NCI-H524 treated with DMSO at 0.1 percent for 48 hours (cell line): ENCODE results near the gene LDLRAP1.

Experiments
- DNase-seq: peaks from one replicate; lab custom pipeline; 2025; lab: John Stamatoyannopoulos, UW

LDLRAP1 gene

GRCh38 chr1:25562928-25563283 lies 19.5 kb downstream of the LDLRAP1 start:
- no peak for DNase-seq

GRCh38 chr1:25563330-25564215 lies 20.2 kb downstream of the LDLRAP1 start:
- no peak for DNase-seq

- no peak for DNase-seq
Observed at GRCh38 chr1:25564777-25565574, 21.6 kb downstream of the LDLRAP1 start.

GRCh38 chr1:25565626-25566025 lies 22.2 kb downstream of the LDLRAP1 start:
- no peak for DNase-seq

GRCh38 chr1:25566176-25566729 lies 22.8 kb downstream of the LDLRAP1 start:
- no peak for DNase-seq

GRCh38 chr1:25566730-25567341 lies 23.4 kb downstream of the LDLRAP1 start:
- DNase-seq, result no peak

GRCh38 chr1:25567710-25568089 lies 24.3 kb downstream of the LDLRAP1 start:
- no peak for DNase-seq

DNA sequence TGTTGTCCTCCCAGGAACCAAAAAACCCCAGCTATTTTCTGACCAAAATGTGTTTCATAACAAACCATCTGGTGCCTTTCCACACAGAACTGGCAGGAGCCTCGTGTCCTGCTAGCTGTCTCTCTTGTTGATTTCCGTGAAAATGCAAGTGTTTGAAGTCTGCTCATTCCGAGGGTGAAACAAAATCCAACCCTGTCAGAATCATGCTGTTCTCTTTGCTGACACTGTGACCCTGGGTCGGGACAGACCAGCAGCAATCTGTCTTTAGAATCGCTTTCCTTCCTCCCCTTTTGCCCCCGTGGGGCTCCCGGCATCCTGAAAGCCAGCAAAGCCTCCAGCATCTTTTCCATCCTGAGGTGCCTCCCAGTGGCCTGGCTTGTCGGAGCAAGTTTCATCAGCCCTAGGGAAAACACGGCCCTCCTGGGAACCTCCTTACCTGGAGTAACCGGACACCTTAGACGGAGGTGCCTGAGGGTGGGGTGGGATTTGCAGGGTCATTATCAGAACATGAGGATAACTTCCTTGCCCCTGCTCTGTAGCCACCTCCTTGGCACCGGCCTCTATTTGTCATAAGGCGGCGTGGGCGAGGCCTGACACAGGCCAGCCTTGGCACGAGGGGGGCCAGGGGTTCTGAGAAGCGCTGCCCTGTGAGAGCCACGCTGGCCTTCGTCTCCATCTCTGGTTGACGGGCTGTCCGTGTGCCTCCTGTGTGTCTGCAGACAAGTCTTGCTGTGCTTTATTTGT lies 24.9 kb downstream of the LDLRAP1 start:
- DNase-seq, result no peak

GRCh38 chr1:25568834-25569596 lies 25.6 kb downstream of the LDLRAP1 start:
- DNase-seq, result no peak

DNA sequence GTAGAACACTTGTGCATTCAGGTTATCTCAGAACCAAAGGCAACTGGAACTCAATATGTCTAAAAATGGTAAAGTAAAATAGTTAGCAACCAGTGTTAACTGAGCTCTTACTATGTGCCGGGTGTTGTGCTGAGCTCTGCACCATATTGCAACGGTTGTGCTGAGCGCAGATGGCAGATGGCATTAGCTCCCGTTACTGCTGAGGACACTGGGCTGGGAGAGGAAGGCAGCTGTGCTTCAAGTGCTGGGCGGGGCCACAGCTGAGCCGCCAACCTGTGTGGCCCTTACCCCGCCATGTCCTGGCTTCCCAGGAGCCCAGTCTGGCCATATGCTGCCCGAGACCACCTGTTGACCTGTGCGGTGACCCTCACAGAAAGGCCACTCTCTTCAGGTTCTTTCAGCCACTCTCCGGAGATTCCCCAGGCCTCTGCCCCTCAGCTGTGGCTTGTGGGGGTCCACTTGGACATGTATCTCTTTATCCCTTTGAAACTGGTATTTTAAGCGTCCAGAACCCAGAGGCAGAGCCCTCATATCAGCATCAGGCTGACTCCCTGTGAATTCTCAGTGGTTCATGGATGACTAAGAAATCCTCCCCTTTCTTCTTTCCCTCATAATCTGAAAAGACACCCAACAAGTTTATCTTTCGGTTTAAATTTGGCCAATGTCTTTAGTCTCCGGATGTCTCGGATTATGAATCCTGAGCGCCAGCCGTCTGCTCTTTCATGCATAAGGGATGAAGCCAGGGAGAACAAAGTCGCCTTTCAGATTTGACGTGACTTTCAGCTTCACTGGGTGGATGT lies 26.4 kb downstream of the LDLRAP1 start:
- DNase-seq, result peak; percentile 48

GRCh38 chr1:25570798-25571521 lies 27.6 kb downstream of the LDLRAP1 start:
- no peak for DNase-seq

DNA sequence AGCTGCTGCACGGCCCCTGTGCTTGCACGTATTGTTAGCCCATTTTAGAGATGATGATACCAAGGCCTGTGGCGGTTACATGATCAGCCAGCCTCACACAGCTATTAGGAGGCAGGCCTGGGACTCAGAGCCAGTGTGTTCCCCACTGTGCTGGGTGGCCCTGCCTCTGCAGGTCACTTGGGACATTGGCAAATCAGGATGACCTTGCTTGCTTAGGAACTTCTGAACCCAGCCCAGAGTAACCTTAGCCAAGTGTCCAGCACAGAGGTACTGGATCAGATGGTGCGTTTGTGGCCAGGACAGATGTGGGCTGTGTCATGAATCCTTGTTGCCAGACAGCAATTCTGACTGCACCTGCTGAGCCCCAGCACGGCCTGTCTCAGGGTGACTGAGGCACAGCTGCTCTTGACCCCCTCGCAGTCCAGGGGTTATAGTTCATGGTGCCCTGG lies 28.1 kb downstream of the LDLRAP1 start:
- no peak for DNase-seq

- DNase-seq, result no peak
Observed at GRCh38 chr1:25572107-25572506, 28.7 kb downstream of the LDLRAP1 start.

DNA sequence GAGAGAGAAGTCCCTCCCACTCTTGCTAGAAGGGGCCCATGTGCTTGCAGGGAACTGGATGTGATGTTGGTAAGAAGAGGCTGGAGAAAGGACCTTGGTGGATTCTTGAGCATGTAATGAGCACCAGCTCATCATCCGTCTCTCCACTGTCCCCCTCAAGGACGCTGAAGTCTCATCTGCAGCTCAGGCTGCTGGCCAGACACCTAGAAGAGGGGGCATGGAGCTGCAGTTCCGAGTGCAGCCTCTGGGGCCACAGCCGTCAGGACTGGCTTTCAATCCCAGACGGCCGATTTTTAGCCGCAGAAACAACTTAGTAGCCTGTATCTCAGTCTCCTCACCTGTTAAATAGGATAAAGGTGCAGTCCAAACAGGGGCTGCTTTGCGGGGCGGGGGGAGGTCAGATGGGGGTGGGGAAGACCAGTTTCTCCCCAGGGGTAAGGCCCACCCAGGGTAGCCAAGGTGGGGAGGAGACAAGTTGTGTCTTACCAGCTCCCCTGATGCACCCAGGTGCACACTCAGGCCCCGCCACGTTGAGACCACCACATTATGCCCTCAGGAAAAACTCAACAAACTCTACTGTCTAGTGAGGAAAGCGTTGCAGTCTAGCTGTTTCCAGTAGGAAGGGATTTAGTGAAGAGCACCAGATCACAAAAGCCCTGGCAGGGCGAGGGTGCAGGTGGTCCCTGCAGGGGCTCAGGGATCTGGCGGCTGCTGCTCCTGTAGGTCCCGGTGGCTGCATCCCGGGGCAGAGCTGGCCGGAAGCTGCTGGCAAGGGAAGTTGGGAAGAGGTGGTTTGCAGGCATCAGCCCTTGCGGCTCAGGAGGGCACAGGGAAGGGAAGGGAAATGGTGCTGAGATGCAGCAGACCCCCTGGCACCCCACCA lies 29.5 kb downstream of the LDLRAP1 start:
- DNase-seq, result no peak

DNA sequence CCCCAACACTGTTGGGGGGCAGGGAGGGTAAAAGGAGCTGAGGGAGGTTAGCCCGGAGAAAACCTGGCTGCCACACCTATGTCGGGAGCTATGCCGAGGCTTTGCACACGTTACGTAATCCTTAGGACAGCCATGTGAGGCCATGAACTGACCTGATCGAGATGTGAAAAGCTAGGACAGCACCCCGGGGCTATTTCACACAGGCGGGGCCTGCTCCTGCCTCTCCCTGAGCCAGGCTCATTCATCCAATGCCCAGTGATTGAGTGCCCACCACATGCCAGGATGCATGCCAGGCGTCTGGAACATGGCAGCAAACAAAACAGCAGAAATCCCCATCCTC lies 30.2 kb downstream of the LDLRAP1 start:
- DNase-seq, result no peak

DNA sequence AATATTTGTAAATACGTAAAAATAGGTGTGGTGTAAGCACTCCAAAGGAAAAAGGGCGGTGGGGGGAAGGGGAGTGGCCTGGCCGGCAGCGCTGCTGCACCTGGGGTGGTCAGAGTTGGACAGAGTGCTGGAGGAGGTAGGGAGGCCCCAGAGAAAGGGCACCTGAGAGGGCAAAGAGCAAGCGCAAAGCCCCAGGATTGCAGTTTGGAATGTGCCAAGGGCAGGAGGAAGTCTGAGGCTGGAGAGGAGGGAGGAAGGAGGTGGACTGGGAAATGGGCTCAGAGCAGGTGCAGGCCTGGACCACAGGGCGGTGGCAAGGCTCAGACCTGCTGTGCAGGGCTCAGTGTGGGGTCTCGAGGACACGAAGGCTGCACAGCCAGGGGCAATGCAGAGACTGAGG lies 30.6 kb downstream of the LDLRAP1 start:
- DNase-seq, result no peak

- no peak for DNase-seq
Observed at GRCh38 chr1:25575191-25575590, 31.8 kb downstream of the LDLRAP1 start.

- DNase-seq, result no peak
Observed at GRCh38 chr1:25576459-25577133, 33.2 kb downstream of the LDLRAP1 start.
